IMR-90 (cell line): ENCODE results near the gene DVL2. TPM values are rescaled to one million over a fixed set of nuclear protein-coding genes. Genes with fewer than 3 reads are reported as not detected.

ENCODE experiments used
- ATAC-seq: fragments of 200-7000 bp; cut with Tn5 transposase; 2 replicates; pipeline ENCODE4 v1.9.1; 2020; ENCODE audit warnings: low read depth, mild to moderate bottlenecking, moderate library complexity
- BruUV-seq: library from RNA; stranded (reverse); fragments of 400-500 nt; replicated peaks from 2 replicates; lab custom pipeline; 2021; lab: Mats Ljungman, UMichigan
- CTCF ChIA-PET: fragments of 300-600 bp; formaldehyde crosslinking; extraction: SDS; loops from one replicate; lab custom pipeline; 2021; ENCODE audit warnings: antibody characterized with exemption; lab: Yijun Ruan, JAX
- POLR2A ChIA-PET: fragments of 300-600 bp; sonication (Branson Sonifier 250); formaldehyde crosslinking; loops from one replicate; lab custom pipeline; 2022; ENCODE audit warnings: antibody characterized with exemption; ENCODE audit not compliant: unreplicated experiment; lab: Charles Lee
- DNase-seq: peaks from one replicate; pipeline ENCODE4 v3.0.0; 2013
- H2AFZ ChIP-seq: replicated peaks from 2 replicates; pipeline ENCODE3; 2013; ENCODE audit warnings: low read length, mild to moderate bottlenecking; ENCODE audit not compliant: poor library complexity
- H2AK5ac ChIP-seq: 2 replicates; pipeline ENCODE4 v1.6.1; 2013; ENCODE audit warnings: low read depth, low read length, inconsistent platforms
- H2AK9ac ChIP-seq: replicated peaks from 2 replicates; pipeline ENCODE3; 2013; ENCODE audit warnings: mild to moderate bottlenecking, low read depth, low read length, moderate library complexity; ENCODE audit not compliant: poor library complexity
- H2BK120ac ChIP-seq: 2 replicates; pipeline ENCODE4 v1.6.1; 2013; ENCODE audit warnings: low read depth, low read length, inconsistent platforms
- H2BK15ac ChIP-seq: 3 replicates; pipeline ENCODE4 v1.6.1; 2013; ENCODE audit warnings: low read depth, low read length, inconsistent platforms
- H2BK20ac ChIP-seq: 2 replicates; pipeline ENCODE4 v1.6.1; 2013; ENCODE audit warnings: low read depth, mild to moderate bottlenecking, inconsistent platforms, low read length, moderate library complexity
- H2BK5ac ChIP-seq: 2 replicates; pipeline ENCODE4 v1.6.1; 2013; ENCODE audit warnings: mild to moderate bottlenecking, low read depth, low read length, inconsistent platforms; ENCODE audit not compliant: poor library complexity, severe bottlenecking
- H3K14ac ChIP-seq: replicated peaks from 2 replicates; pipeline ENCODE4 v1.6.1; 2013; ENCODE audit warnings: low read depth, low read length, inconsistent platforms
- H3K18ac ChIP-seq: 2 replicates; pipeline ENCODE4 v1.6.1; 2013; ENCODE audit warnings: low read depth, low read length, control low read depth
- H3K23ac ChIP-seq: 2 replicates; pipeline ENCODE4 v1.6.1; 2013; ENCODE audit warnings: low read depth, low read length, inconsistent platforms
- H3K27ac ChIP-seq: 2 replicates; pipeline ENCODE4 v1.5.1; 2013; ENCODE audit warnings: mild to moderate bottlenecking, control low read depth, low read length; ENCODE audit not compliant: insufficient read depth
- H3K27me3 ChIP-seq: 2 replicates; pipeline ENCODE4 v1.6.1; 2013; ENCODE audit warnings: low read length; ENCODE audit not compliant: control insufficient read depth, insufficient read depth
- H3K36me3 ChIP-seq: 2 replicates; pipeline ENCODE4 v1.6.1; 2013; ENCODE audit warnings: low read length, mixed read lengths; ENCODE audit not compliant: control insufficient read depth, insufficient read depth
- H3K4ac ChIP-seq: 2 replicates; pipeline ENCODE4 v1.6.1; 2013; ENCODE audit warnings: low read depth, low read length, inconsistent platforms
- H3K4me1 ChIP-seq: 2 replicates; pipeline ENCODE4 v1.6.1; 2013; ENCODE audit warnings: low read length, mixed read lengths; ENCODE audit not compliant: control insufficient read depth, insufficient read depth
- H3K4me2 ChIP-seq: 2 replicates; pipeline ENCODE4 v1.6.1; 2013; ENCODE audit warnings: low read depth, mild to moderate bottlenecking, control low read depth, low read length, moderate library complexity
- H3K4me3 ChIP-seq: 2 replicates; pipeline ENCODE4 v1.5.1; 2013; ENCODE audit warnings: low read depth, mild to moderate bottlenecking, control low read depth, low read length, moderate library complexity; ENCODE audit not compliant: insufficient read depth
- H3K56ac ChIP-seq: 2 replicates; pipeline ENCODE4 v1.6.1; 2013; ENCODE audit warnings: low read length, inconsistent platforms; ENCODE audit not compliant: insufficient read depth; ENCODE audit errors: extremely low read depth
- H3K79me1 ChIP-seq, 2 experiments: 2 replicates each; pipeline ENCODE4 v1.6.1; 2013; ENCODE audit warnings: low read length in 2 of 2, inconsistent platforms in 1 of 2, low read depth in 1 of 2
- H3K9ac ChIP-seq: 2 replicates; pipeline ENCODE4 v1.6.1; 2013; ENCODE audit warnings: low read depth, low read length, control low read depth
- H3K9me1 ChIP-seq: 2 replicates; pipeline ENCODE4 v1.6.1; 2013; ENCODE audit warnings: low read length, inconsistent platforms; ENCODE audit not compliant: insufficient read depth
- H3K9me3 ChIP-seq: 2 replicates; pipeline ENCODE4 v1.6.1; 2013; ENCODE audit warnings: low read length; ENCODE audit not compliant: control insufficient read depth, insufficient read depth
- H4K20me1 ChIP-seq: 2 replicates; pipeline ENCODE4 v1.6.1; 2013; ENCODE audit warnings: low read length, inconsistent platforms; ENCODE audit not compliant: insufficient read depth
- H4K5ac ChIP-seq: 2 replicates; pipeline ENCODE4 v1.6.1; 2013; ENCODE audit warnings: mild to moderate bottlenecking, low read depth, low read length, control low read depth
- H4K8ac ChIP-seq, 2 experiments: 2 replicates each; pipeline ENCODE4 v1.6.1; 2013; ENCODE audit warnings: low read depth in 2 of 2, low read length in 2 of 2, control low read depth in 1 of 2, inconsistent platforms in 1 of 2
- H4K91ac ChIP-seq: 2 replicates; pipeline ENCODE4 v1.6.1; 2013; ENCODE audit warnings: low read depth, low read length, inconsistent platforms; ENCODE audit not compliant: insufficient read depth
- BHLHE40 ChIP-seq: fragments of 150-350 bp; IDR thresholded peaks from 2 replicates; pipeline ENCODE4 v1.6.1; 2016; ENCODE audit warnings: mild to moderate bottlenecking, low read depth, low read length
- CEBPB ChIP-seq: IDR thresholded peaks from 2 replicates; pipeline ENCODE4 v1.6.1; 2012; ENCODE audit warnings: low read depth, low read length, improper control_type of control experiment
- CHD1 ChIP-seq: IDR thresholded peaks from 2 replicates; pipeline ENCODE4 v1.6.1; 2012; ENCODE audit warnings: low read depth, low read length, improper control_type of control experiment
- FOS ChIP-seq: fragments of 150-350 bp; IDR thresholded peaks from 2 replicates; pipeline ENCODE4 v1.6.1; 2016; ENCODE audit warnings: low read depth, low read length
- MAFK ChIP-seq: IDR thresholded peaks from 2 replicates; pipeline ENCODE4 v1.6.1; 2012; ENCODE audit warnings: low read depth, low read length, improper control_type of control experiment
- MAZ ChIP-seq: IDR thresholded peaks from 2 replicates; pipeline ENCODE4 v1.6.1; 2012; ENCODE audit warnings: low read depth, mild to moderate bottlenecking, low read length, improper control_type of control experiment, moderate library complexity, borderline replicate concordance
- MXI1 ChIP-seq: IDR thresholded peaks from 2 replicates; pipeline ENCODE4 v1.6.1; 2012; ENCODE audit warnings: low read depth, mild to moderate bottlenecking, low read length, moderate library complexity, borderline replicate concordance
- NFE2L2 ChIP-seq: fragments of 150-350 bp; IDR thresholded peaks from 2 replicates; pipeline ENCODE4 v1.6.1; 2016; ENCODE audit warnings: low read depth, mild to moderate bottlenecking, low read length
- POLR2A ChIP-seq: IDR thresholded peaks from 2 replicates; pipeline ENCODE4 v1.6.1; 2012; ENCODE audit warnings: mild to moderate bottlenecking, low read depth, low read length
- RAD21 ChIP-seq: IDR thresholded peaks from 2 replicates; pipeline ENCODE4 v1.6.1; 2012; ENCODE audit warnings: low read length, improper control_type of control experiment
- RCOR1 ChIP-seq: IDR thresholded peaks from 2 replicates; pipeline ENCODE4 v1.6.1; 2012; ENCODE audit warnings: mild to moderate bottlenecking, low read length, improper control_type of control experiment; ENCODE audit not compliant: insufficient replicate concordance
- RFX5 ChIP-seq: IDR thresholded peaks from 2 replicates; pipeline ENCODE4 v1.8.0; 2012; ENCODE audit warnings: low read depth, mild to moderate bottlenecking, low read length, moderate library complexity
- SMC3 ChIP-seq: fragments of 150-350 bp; IDR thresholded peaks from 2 replicates; pipeline ENCODE4 v1.6.1; 2016; ENCODE audit warnings: low read depth, mild to moderate bottlenecking, antibody characterized with exemption, low read length, moderate library complexity
- WGBS, 2 experiments: methylation state at CpG; one replicate each; pipeline versions ENCODE4 v1.1.5 to v1.1.7; 2013; ENCODE audit warnings: missing lambda C conversion rate in 2 of 2; ENCODE audit not compliant: insufficient read length in 1 of 2; ENCODE audit errors: extremely low coverage in 2 of 2; 5-methylcytosine and 5-hydroxymethylcytosine counted together
- dilution Hi-C: fragments of 300-500 bp; cut with HindIII; formaldehyde crosslinking; loops from one replicate; pipeline ENCODE4 v1.14.3; 2018; ENCODE audit warnings: low sequenced_read_pairs; ENCODE audit not compliant: unreplicated experiment
- in situ Hi-C: fragments of 300-500 bp; cut with MboI; formaldehyde crosslinking; loops from 3 replicates; pipeline ENCODE4 v1.14.3; 2019; ENCODE audit warnings: low sequenced_read_pairs, inconsistent platforms, mixed read lengths
- intact Hi-C: fragments of 100-400 bp; cut with micrococcal nuclease; formaldehyde crosslinking; loops from 2 replicates; pipeline ENCODE4 v1.10.0; 2022
- polyA plus RNA-seq, 3 experiments: library from polyadenylated mRNA; depleted of rRNA; stranded (reverse); fragments of >200 nt; gene quantifications; 2 replicates each; pipeline ENCODE4 v1.2.3, GENCODE V29; 2012; ENCODE audit warnings: low replicate concordance in 1 of 3
- total RNA-seq: library from RNA; depleted of rRNA; stranded (reverse); fragments of >200 nt; gene quantifications from 2 replicates; pipeline ENCODE4 v1.2.3, GENCODE V29; 2012
- TF ChIP-seq, protein P1 (sequence below): fragments of 150-350 bp; IDR thresholded peaks from 2 replicates; pipeline ENCODE4 v1.6.1; 2016; ENCODE audit warnings: low read depth, mild to moderate bottlenecking, low read length, moderate library complexity, borderline replicate concordance
- TF ChIP-seq, protein P2 (sequence below): conservative IDR thresholded peaks from 2 replicates; pipeline ENCODE4 v1.5.1; 2012; ENCODE audit warnings: mild to moderate bottlenecking, low read depth, low read length, improper control_type of control experiment
- TF ChIP-seq, protein P3 (sequence below): fragments of 150-350 bp; IDR thresholded peaks from 2 replicates; pipeline ENCODE4 v1.6.1; 2017; ENCODE audit warnings: mild to moderate bottlenecking, antibody characterized with exemption, low read length, low read depth

The DVL2 gene
- total and polyA plus RNA-seq, 2 of the 4 experiments (the other 2 are of a cell fraction): 11.8 to 21.3 TPM

DNA sequence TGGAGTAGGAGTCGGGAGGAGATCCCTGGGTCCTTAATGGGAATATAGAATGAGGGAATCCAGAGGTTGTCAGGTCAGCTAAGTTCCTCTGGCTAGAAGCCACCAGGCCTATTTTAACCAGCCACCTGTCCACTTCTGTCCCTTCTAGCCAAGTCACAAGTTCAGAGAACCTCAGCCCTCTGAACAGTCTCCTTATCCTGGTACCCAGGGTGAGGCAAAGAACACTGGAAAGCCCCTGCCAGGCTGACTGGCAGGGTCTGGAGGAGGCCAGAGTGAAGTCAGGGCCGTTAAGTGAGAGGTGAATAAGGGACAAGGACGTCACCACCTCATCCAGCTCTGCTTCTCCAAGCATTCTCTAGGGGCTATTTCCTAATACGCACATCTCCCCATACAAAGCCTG lies 14.5 kb upstream of the DVL2 start:
- intact Hi-C loops (no loop called here), dilution Hi-C loops (no loop called here), in situ Hi-C loops (loop anchor here (25.0 kb wide), 1 partner anchor 914 kb away; the partner anchor contains the start of genes PER1 and VAMP2)
- no peak overlapping the region for H2BK15ac ChIP-seq
- no CpG with 5 or more reads among the region's 4 CpGs for WGBS, 2 experiments
- H3K4me3 ChIP-seq: no peak overlapping the region
- H2AFZ ChIP-seq: no peak overlapping the region
- H3K9ac ChIP-seq: no peak overlapping the region
- CTCF ChIA-PET: no interaction called here
- no peak for TF ChIP-seq SMC3
- TF ChIP-seq, protein P1, sequence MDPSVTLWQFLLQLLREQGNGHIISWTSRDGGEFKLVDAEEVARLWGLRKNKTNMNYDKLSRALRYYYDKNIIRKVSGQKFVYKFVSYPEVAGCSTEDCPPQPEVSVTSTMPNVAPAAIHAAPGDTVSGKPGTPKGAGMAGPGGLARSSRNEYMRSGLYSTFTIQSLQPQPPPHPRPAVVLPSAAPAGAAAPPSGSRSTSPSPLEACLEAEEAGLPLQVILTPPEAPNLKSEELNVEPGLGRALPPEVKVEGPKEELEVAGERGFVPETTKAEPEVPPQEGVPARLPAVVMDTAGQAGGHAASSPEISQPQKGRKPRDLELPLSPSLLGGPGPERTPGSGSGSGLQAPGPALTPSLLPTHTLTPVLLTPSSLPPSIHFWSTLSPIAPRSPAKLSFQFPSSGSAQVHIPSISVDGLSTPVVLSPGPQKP: no peak
- no peak for TF ChIP-seq RCOR1
- no peak for TF ChIP-seq CEBPB
- no peak for TF ChIP-seq RAD21
- TF ChIP-seq BHLHE40: no peak
- TF ChIP-seq NFE2L2: no peak
- TF ChIP-seq MAZ: no peak
- TF ChIP-seq FOS: no peak
- TF ChIP-seq CHD1: no peak
- TF ChIP-seq MAFK: no peak
- TF ChIP-seq RFX5: no peak
- TF ChIP-seq MXI1: no peak
- no peak for TF ChIP-seq POLR2A
- TF ChIP-seq, protein P2, sequence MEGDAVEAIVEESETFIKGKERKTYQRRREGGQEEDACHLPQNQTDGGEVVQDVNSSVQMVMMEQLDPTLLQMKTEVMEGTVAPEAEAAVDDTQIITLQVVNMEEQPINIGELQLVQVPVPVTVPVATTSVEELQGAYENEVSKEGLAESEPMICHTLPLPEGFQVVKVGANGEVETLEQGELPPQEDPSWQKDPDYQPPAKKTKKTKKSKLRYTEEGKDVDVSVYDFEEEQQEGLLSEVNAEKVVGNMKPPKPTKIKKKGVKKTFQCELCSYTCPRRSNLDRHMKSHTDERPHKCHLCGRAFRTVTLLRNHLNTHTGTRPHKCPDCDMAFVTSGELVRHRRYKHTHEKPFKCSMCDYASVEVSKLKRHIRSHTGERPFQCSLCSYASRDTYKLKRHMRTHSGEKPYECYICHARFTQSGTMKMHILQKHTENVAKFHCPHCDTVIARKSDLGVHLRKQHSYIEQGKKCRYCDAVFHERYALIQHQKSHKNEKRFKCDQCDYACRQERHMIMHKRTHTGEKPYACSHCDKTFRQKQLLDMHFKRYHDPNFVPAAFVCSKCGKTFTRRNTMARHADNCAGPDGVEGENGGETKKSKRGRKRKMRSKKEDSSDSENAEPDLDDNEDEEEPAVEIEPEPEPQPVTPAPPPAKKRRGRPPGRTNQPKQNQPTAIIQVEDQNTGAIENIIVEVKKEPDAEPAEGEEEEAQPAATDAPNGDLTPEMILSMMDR: no peak
- TF ChIP-seq, protein P3, sequence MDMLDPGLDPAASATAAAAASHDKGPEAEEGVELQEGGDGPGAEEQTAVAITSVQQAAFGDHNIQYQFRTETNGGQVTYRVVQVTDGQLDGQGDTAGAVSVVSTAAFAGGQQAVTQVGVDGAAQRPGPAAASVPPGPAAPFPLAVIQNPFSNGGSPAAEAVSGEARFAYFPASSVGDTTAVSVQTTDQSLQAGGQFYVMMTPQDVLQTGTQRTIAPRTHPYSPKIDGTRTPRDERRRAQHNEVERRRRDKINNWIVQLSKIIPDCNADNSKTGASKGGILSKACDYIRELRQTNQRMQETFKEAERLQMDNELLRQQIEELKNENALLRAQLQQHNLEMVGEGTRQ: no peak
- POLR2A ChIA-PET: interaction anchor here (0.6 kb wide), 2 partner anchors 10 to 19 kb away, joined by 3 to 6 read pairs; no protein-coding TSS in a partner anchor
- no peak overlapping the region for H2AK9ac ChIP-seq
- no peak overlapping the region for H2BK20ac ChIP-seq
- no peak overlapping the region for H3K4me2 ChIP-seq
- no peak overlapping the region for H3K56ac ChIP-seq
- H3K9me3 ChIP-seq: no peaks in the 10 kb centered on the region
- no peak overlapping the region for H3K14ac ChIP-seq
- BruUV-seq: no TSS peak
- no peak overlapping the region for H3K27ac ChIP-seq
- H4K20me1 ChIP-seq: peaks cover 9% of the 10 kb centered on the region; the same call in 1 of the 2 replicates
- no peak overlapping the region for H2BK5ac ChIP-seq
- DNase-seq (no peak), ATAC-seq (no peak)
- H3K36me3 ChIP-seq: peaks cover 17% of the 10 kb centered on the region
- no peak overlapping the region for H3K4ac ChIP-seq
- 0 out of 2 replicates have a peak overlapping the region, but pooled peaks have one; percentile 18 for H2AK5ac ChIP-seq
- H3K23ac ChIP-seq: peak overlapping the region; percentile 68
- H4K8ac ChIP-seq: no peak overlapping the region
- H4K91ac ChIP-seq: no peak overlapping the region
- H2BK120ac ChIP-seq: no peak overlapping the region
- peaks cover 8% of the 10 kb centered on the region for H3K4me1 ChIP-seq
- H4K5ac ChIP-seq: no peak overlapping the region
- no peaks in the 10 kb centered on the region for H3K27me3 ChIP-seq
- H3K9me1 ChIP-seq: peaks cover 10% of the 10 kb centered on the region
- H3K18ac ChIP-seq: no peak overlapping the region
- peaks cover 5 to 46% of the 10 kb centered on the region in 2 experiments; a peak in 3 of 4 replicates for H3K79me1 ChIP-seq
